ENCODE results near the gene KDM4C.

The KDM4C gene

DNA sequence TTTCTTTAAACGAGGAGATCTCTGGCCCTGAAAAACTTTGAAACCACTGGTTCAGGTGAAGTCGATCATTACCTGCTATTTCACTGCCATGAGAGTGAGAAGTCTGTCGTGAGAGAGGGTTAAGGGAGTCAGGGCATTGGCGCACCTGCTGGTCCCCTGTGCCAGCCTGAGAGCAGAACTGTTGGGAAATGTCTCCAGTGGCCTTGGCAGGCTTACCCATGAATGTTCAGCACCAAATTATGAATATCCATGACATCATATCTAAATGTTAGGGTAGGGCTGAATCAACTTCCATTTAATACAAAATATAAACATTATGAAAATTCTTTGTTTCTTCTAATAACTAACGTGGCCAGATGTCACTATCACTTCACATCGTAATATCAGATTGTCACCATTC, 379.3 kb downstream of the KDM4C start:
- Histone ChIP-seq H3K4me3 (ENCODE audit: insufficient read depth, low read length, poor library complexity, severe bottlenecking) (no peak overlapping the region), H3F3A (ENCODE audit: insufficient read depth) (no peaks in the 10 kb centered on the region), H3K36me3 (ENCODE audit: low read length) (peaks cover 2% of the 10 kb centered on the region; the same call in 1 of the 2 replicates), H3K79me2 (ENCODE audit: insufficient read depth, low read length) (no peaks in the 10 kb centered on the region), H3K9me2 (replicated peaks; ENCODE audit: insufficient read depth, low read length) (no peaks in the 10 kb centered on the region), H3K27me3 (ENCODE audit: low read length) (no peaks in the 10 kb centered on the region), H3K4me2 (ENCODE audit: low read depth, low read length, poor library complexity, severe bottlenecking) (no peak overlapping the region), H3K27ac (ENCODE audit: low read depth, low read length) (no peak overlapping the region), H3K9me3 (ENCODE audit: insufficient read depth, low read length) (no peaks in the 10 kb centered on the region), H3K9ac (ENCODE audit: low read length) (no peak overlapping the region), H2AFZ (ENCODE audit: low read depth, low read length, severe bottlenecking) (no peak overlapping the region), H4K20me1 (ENCODE audit: low read depth, low read length) (no peaks in the 10 kb centered on the region)
- TF ChIP-seq, protein P1, sequence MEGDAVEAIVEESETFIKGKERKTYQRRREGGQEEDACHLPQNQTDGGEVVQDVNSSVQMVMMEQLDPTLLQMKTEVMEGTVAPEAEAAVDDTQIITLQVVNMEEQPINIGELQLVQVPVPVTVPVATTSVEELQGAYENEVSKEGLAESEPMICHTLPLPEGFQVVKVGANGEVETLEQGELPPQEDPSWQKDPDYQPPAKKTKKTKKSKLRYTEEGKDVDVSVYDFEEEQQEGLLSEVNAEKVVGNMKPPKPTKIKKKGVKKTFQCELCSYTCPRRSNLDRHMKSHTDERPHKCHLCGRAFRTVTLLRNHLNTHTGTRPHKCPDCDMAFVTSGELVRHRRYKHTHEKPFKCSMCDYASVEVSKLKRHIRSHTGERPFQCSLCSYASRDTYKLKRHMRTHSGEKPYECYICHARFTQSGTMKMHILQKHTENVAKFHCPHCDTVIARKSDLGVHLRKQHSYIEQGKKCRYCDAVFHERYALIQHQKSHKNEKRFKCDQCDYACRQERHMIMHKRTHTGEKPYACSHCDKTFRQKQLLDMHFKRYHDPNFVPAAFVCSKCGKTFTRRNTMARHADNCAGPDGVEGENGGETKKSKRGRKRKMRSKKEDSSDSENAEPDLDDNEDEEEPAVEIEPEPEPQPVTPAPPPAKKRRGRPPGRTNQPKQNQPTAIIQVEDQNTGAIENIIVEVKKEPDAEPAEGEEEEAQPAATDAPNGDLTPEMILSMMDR (IDR thresholded peaks at IDR 0.05; ENCODE audit: insufficient read depth, low read length, poor library complexity, severe bottlenecking) = no peak
- TF ChIP-seq EZH2phosphoT487 (conservative IDR thresholded peaks at IDR 0.05; ENCODE audit: low read length) = no peak

DNA sequence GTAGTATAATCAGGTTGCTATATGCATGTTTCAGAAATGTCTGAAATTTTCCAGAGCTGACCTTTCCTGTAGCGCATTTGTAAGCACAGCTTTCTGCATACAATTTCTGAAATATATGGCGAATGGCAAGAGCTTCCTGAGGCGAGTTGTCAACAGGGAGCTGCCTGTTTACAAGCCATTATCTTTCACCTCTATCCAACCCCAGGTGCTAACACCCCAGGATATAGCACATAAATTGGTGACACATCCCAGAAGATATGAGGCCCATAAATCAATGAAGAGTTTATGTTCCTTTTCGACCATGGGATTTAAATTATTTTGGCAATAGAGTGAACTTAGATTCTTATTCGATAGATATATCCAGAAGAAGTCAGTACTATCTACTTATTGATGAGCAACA, 379.8 kb downstream of the KDM4C start:
- no peak overlapping the region for H3K4me2 ChIP-seq (ENCODE audit: low read depth, low read length, poor library complexity, severe bottlenecking)
- no peak overlapping the region for H3K4me3 ChIP-seq (ENCODE audit: insufficient read depth, low read length, poor library complexity, severe bottlenecking)
- H3K27me3 ChIP-seq (ENCODE audit: low read length) = no peaks in the 10 kb centered on the region
- no peak overlapping the region for H3K9ac ChIP-seq (ENCODE audit: low read length)
- H4K20me1 ChIP-seq (ENCODE audit: low read depth, low read length) = no peaks in the 10 kb centered on the region
- H3K79me2 ChIP-seq (ENCODE audit: insufficient read depth, low read length) = no peaks in the 10 kb centered on the region
- no peaks in the 10 kb centered on the region for H3F3A ChIP-seq (ENCODE audit: insufficient read depth)
- H3K36me3 ChIP-seq (ENCODE audit: low read length) = peaks cover 2% of the 10 kb centered on the region; the same call in 1 of the 2 replicates
- TF ChIP-seq, protein P1 (IDR thresholded peaks at IDR 0.05; ENCODE audit: insufficient read depth, low read length, poor library complexity, severe bottlenecking) = no peak
- no peak for TF ChIP-seq EZH2phosphoT487 (conservative IDR thresholded peaks at IDR 0.05; ENCODE audit: low read length)
- no peak overlapping the region for H2AFZ ChIP-seq (ENCODE audit: low read depth, low read length, severe bottlenecking)
- H3K27ac ChIP-seq (ENCODE audit: low read depth, low read length) = no peak overlapping the region
- H3K9me2 ChIP-seq (replicated peaks; ENCODE audit: insufficient read depth, low read length) = no peaks in the 10 kb centered on the region
- H3K9me3 ChIP-seq (ENCODE audit: insufficient read depth, low read length) = no peaks in the 10 kb centered on the region

DNA sequence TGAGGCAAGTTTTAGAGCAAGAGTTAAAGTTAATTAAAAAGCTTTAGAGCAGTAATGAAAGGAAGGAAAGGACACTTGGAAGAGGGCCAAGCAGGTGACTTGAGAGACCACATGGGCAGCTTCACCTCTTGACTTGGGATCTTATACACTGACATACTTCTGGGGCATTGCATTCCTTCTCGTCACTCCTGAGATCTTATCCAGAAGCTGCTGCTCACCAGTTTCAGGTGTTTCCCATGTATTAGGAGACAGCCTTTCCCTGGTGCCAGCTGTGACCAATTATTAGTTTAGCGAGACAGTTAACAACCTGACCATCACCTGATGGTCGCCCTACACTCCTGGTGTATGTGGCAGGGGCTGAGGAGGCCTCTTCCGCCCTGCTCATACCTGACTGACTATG, 382.1 kb downstream of the KDM4C start:
- H2AFZ ChIP-seq (ENCODE audit: low read depth, low read length, severe bottlenecking) = no peak overlapping the region
- no peaks in the 10 kb centered on the region for H3K9me2 ChIP-seq (replicated peaks; ENCODE audit: insufficient read depth, low read length)
- no peak overlapping the region for H3K4me2 ChIP-seq (ENCODE audit: low read depth, low read length, poor library complexity, severe bottlenecking)
- H3F3A ChIP-seq (ENCODE audit: insufficient read depth) = no peaks in the 10 kb centered on the region
- no peaks in the 10 kb centered on the region for H3K79me2 ChIP-seq (ENCODE audit: insufficient read depth, low read length)
- H3K27ac ChIP-seq (ENCODE audit: low read depth, low read length) = no peak overlapping the region
- H3K9ac ChIP-seq (ENCODE audit: low read length) = no peak overlapping the region
- no peaks in the 10 kb centered on the region for H3K36me3 ChIP-seq (ENCODE audit: low read length)
- H4K20me1 ChIP-seq (ENCODE audit: low read depth, low read length) = no peaks in the 10 kb centered on the region
- H3K9me3 ChIP-seq (ENCODE audit: insufficient read depth, low read length) = no peaks in the 10 kb centered on the region
- H3K4me3 ChIP-seq (ENCODE audit: insufficient read depth, low read length, poor library complexity, severe bottlenecking) = no peak overlapping the region
- no peaks in the 10 kb centered on the region for H3K27me3 ChIP-seq (ENCODE audit: low read length)
- no peak for TF ChIP-seq EZH2phosphoT487 (conservative IDR thresholded peaks at IDR 0.05; ENCODE audit: low read length)
- TF ChIP-seq, protein P1 (IDR thresholded peaks at IDR 0.05; ENCODE audit: insufficient read depth, low read length, poor library complexity, severe bottlenecking) = no peak

Measured in SU-DHL-6 (cell line).